Measurements from ENCODE around the gene CD151. TPM values are rescaled to one million over a fixed set of nuclear protein-coding genes. Genes with fewer than 3 reads are reported as not detected.

Gene CD151
- total and polyA plus RNA-seq, 4 donors: 182 to 556 (median 399) TPM

DNA sequence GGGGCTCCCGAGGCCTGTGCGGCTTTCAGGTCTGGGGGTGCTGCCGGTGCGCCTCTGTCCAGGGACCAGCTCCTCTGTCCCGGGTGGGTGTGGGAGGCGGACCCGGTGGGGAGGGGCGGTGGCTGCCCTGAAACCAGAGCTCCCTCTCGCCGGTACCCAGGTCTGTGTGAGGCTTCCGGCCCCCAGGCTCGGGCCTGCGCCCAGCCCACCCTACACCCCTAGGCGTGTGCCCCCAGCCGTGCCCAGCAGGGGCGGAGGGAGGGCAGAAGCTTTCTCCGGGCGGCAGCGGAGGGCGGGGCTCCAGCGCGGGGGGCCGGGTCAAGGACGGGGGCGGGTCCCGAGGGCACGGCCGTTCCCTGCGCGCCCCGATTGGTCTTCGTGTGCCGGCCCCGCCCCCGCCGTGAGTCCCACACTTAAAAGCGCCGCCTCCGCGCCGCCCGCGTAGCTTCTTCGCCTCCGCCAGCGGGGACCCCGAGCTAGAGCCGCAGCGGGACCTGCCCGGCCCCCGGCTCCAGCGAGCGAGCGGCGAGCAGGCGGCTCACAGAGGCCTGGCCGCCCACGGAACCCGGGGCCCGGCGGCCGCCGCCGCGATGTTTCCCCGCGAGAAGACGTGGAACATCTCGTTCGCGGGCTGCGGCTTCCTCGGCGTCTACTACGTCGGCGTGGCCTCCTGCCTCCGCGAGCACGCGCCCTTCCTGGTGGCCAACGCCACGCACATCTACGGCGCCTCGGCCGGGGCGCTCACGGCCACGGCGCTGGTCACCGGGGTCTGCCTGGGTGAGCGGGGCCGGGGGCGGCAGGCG lies 13.4 kb upstream of the CD151 start:
- TF ChIP-seq, protein P1, sequence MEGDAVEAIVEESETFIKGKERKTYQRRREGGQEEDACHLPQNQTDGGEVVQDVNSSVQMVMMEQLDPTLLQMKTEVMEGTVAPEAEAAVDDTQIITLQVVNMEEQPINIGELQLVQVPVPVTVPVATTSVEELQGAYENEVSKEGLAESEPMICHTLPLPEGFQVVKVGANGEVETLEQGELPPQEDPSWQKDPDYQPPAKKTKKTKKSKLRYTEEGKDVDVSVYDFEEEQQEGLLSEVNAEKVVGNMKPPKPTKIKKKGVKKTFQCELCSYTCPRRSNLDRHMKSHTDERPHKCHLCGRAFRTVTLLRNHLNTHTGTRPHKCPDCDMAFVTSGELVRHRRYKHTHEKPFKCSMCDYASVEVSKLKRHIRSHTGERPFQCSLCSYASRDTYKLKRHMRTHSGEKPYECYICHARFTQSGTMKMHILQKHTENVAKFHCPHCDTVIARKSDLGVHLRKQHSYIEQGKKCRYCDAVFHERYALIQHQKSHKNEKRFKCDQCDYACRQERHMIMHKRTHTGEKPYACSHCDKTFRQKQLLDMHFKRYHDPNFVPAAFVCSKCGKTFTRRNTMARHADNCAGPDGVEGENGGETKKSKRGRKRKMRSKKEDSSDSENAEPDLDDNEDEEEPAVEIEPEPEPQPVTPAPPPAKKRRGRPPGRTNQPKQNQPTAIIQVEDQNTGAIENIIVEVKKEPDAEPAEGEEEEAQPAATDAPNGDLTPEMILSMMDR (IDR thresholded peaks at IDR 0.05; ENCODE audit: control extremely low read depth, extremely low read depth): no peak

DNA sequence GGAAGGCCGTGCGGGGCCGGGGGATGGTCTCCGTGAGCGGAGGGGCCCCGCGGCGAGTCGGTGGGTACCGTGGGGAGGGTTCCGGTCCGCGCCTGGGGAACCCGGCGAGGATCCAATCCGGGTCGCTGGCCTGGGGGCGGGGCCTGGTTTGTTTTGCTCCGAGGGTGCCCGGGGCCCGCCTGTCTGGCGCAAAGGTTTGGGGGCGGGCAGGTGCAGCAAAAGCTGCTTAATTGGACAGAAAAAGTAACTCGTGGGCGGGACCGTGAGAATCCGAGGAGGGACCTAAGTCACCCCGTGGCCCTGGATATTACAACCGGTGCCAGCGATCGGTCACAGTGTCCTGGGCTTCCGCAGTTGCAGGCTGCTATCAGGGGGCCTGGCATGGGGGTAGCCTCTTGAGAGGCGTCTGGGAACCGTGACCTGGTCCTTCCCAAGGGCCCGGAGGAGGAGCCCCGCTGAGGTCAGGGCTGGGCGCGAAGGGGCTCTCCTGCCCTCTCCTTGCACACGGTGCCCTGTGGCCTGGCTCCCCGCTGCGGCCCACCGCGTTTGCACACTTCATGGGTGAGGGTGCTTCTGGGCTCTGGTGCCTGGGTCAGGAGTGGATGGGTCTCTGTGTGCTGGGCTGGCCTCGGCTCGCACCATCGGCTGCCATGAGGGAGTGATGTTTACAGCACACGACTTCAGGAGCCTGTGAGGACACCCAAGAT lies 12.7 kb upstream of the CD151 start:
- peak overlapping the region in 1 of 2 donors; percentile 37 for H3K9ac ChIP-seq (ENCODE audit: insufficient read depth in 1 of 2, low read length in 2 of 2)
- ATAC-seq (ENCODE audit: insufficient read depth, low FRiP score) (peak; percentile 50), DNase-seq (peak; percentile 57 to 76 (median 75))
- peaks cover 0 to 37% (median 2%) of the 10 kb centered on the region in 4 donors for H3K36me3 ChIP-seq (ENCODE audit: control insufficient read depth in 4 of 4, insufficient read depth in 4 of 4, low read length in 4 of 4)
- 2 to 5% methylated on average over 38 to 47 of the region's 47 CpGs for WGBS, 2 donors
- no peaks in the 10 kb centered on the region for H3K27me3 ChIP-seq (ENCODE audit: control insufficient read depth in 3 of 3, insufficient read depth in 3 of 3, low read length in 2 of 3)
- peak overlapping the region; percentile 85 for H3K4me3 ChIP-seq
- H3K9me3 ChIP-seq (ENCODE audit: control insufficient read depth in 4 of 4, insufficient read depth in 3 of 4, low read length in 3 of 4): peaks cover 0 to 3% (median 0%) of the 10 kb centered on the region in 4 donors
- H3K4me1 ChIP-seq (ENCODE audit: control insufficient read depth in 5 of 5, insufficient read depth in 5 of 5, low read length in 5 of 5): peaks cover 4 to 25% (median 5%) of the 10 kb centered on the region in 5 donors
- peak overlapping the region; percentile 94 to 95 for H3K27ac ChIP-seq (ENCODE audit: low read depth in 1 of 2, low read length in 1 of 2)
- TF ChIP-seq, protein P1 (IDR thresholded peaks at IDR 0.05; ENCODE audit: control extremely low read depth, extremely low read depth): no peak

More for the DNA sequence above, 13.4 kb upstream of the CD151 start:
- peak; percentile 90 to 94 (median 90) for DNase-seq
- Histone ChIP-seq H3K4me3 (peak overlapping the region; percentile 85), H3K4me1 (ENCODE audit: control insufficient read depth in 5 of 5, insufficient read depth in 5 of 5, low read length in 5 of 5) (peaks cover 4 to 23% (median 5%) of the 10 kb centered on the region in 5 donors), H3K36me3 (ENCODE audit: control insufficient read depth in 4 of 4, insufficient read depth in 4 of 4, low read length in 4 of 4) (peaks cover 0 to 29% (median 1%) of the 10 kb centered on the region in 4 donors), H3K27me3 (ENCODE audit: control insufficient read depth in 3 of 3, insufficient read depth in 3 of 3, low read length in 2 of 3) (no peaks in the 10 kb centered on the region), H3K27ac (ENCODE audit: low read depth in 1 of 2, low read length in 1 of 2) (peak overlapping the region; percentile 94 to 95), H3K9ac (ENCODE audit: insufficient read depth in 1 of 2, low read length in 2 of 2) (peak overlapping the region; percentile 4 to 46), H3K9me3 (ENCODE audit: control insufficient read depth in 4 of 4, insufficient read depth in 3 of 4, low read length in 3 of 4) (peaks cover 0 to under 1% (median 0%) of the 10 kb centered on the region in 4 donors)
- WGBS, 2 donors: 1% methylated on average over 60 to 96 of the region's 96 CpGs
- peak; percentile 90 for ATAC-seq (ENCODE audit: insufficient read depth, low FRiP score)

DNA sequence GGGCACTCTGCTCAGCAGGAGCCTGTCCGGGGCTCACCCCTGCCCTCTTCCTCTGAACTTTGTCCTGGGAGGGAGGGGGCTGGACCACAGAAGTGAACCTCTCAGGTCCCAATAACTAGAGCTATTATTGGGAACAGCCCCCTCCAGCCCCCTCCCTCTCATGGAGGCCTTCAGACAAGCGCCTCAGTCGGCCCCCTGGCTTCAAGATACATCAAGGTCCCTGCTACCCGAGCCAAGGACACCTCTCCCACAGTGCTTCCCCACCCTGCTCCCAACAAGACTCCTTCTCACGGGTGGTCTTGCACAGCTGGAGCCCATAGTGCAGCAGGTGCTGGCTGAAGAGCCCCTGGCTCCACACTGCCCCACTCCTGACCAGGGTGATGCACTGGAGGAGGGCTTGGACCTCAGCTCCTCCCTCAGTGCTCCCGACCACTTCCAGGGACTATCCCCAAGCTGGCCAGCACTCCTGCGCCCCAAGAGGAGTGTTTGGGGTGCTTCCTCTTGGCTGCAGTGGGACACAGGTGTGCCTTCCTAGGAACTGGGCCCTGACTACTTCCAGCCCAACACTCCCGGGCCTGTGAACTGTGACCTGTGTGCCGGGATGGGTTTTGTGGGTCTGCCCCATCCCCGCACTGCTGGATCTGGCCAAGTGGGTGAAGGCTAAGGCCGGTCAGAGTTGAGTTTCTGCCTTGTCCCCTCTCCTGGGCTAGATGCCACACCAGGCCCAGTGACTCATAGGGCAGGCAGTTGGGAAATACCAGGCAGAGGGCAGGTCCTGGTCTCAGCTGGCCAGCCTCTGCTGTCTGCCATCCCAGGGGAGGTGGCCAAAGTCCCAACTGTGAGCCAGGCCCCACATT lies 11.9 kb upstream of the CD151 start:
- Histone ChIP-seq H3K4me3 (no peak overlapping the region), H3K9ac (ENCODE audit: insufficient read depth in 1 of 2, low read length in 2 of 2) (peak overlapping the region in 1 of 2 donors; percentile 37), H3K36me3 (ENCODE audit: control insufficient read depth in 4 of 4, insufficient read depth in 4 of 4, low read length in 4 of 4) (peaks cover 0 to 36% (median 2%) of the 10 kb centered on the region in 4 donors), H3K4me1 (ENCODE audit: control insufficient read depth in 5 of 5, insufficient read depth in 5 of 5, low read length in 5 of 5) (peaks cover 4 to 25% (median 13%) of the 10 kb centered on the region in 5 donors), H3K27me3 (ENCODE audit: control insufficient read depth in 3 of 3, insufficient read depth in 3 of 3, low read length in 2 of 3) (peaks cover 0 to 3% (median 0%) of the 10 kb centered on the region in 3 donors), H3K27ac (ENCODE audit: low read depth in 1 of 2, low read length in 1 of 2) (peak overlapping the region; percentile 94 to 95), H3K9me3 (ENCODE audit: control insufficient read depth in 4 of 4, insufficient read depth in 3 of 4, low read length in 3 of 4) (peaks cover 0 to 3% (median 0%) of the 10 kb centered on the region in 4 donors)
- no peak for DNase-seq
- peak; percentile 36 for ATAC-seq (ENCODE audit: insufficient read depth, low FRiP score)
- TF ChIP-seq, protein P1 (IDR thresholded peaks at IDR 0.05; ENCODE audit: control extremely low read depth, extremely low read depth): no peak
- 47 to 49% methylated on average over 10 to 11 of the region's 11 CpGs for WGBS, 2 donors

Measured in lung (tissue), 12 donors.